ENCODE measurements around the gene KITLG.
A peak's percentile ranks its signal among the peaks of the same experiment; 100 is the strongest.
"Not testable (repeated sequence)": the region's sequence is repeated elsewhere in the genome, so short reads cannot be mapped to it uniquely, and the experiment has no call there.

Gene KITLG

GRCh38 chr12:88575361-88575970 lies 4.8 kb downstream of the KITLG start:
- DNase-seq, result no peak

GRCh38 chr12:88574278-88574677 lies 6.0 kb downstream of the KITLG start:
- no peak for DNase-seq

GRCh38 chr12:88573583-88573982 lies 6.7 kb downstream of the KITLG start:
- no peak for DNase-seq

- no peak for DNase-seq
These were observed 7.3 kb downstream of the KITLG start for GRCh38 chr12:88572781-88573549.

- no peak for DNase-seq
These were observed 8.7 kb downstream of the KITLG start for GRCh38 chr12:88571543-88571942.

- no peak for DNase-seq
These were observed 10.2 kb downstream of the KITLG start for GRCh38 chr12:88570103-88570502.

- DNase-seq, result no peak
These were observed 13.8 kb downstream of the KITLG start for GRCh38 chr12:88566430-88566829.

GRCh38 chr12:88562846-88563582 lies 17.3 kb downstream of the KITLG start:
- DNase-seq, result no peak

GRCh38 chr12:88562151-88562550 lies 18.1 kb downstream of the KITLG start:
- DNase-seq, result no peak

- no peak for DNase-seq
These were observed 20.5 kb downstream of the KITLG start for GRCh38 chr12:88559772-88560171.

GRCh38 chr12:88559199-88559598 lies 21.1 kb downstream of the KITLG start:
- no peak for DNase-seq

GRCh38 chr12:88558340-88558867 lies 21.9 kb downstream of the KITLG start:
- DNase-seq, result no peak

GRCh38 chr12:88556213-88556774 lies 24.0 kb downstream of the KITLG start:
- no peak for DNase-seq

- peak; percentile 86 for DNase-seq
These were observed 26.2 kb downstream of the KITLG start for GRCh38 chr12:88553941-88554658.

- no peak for DNase-seq
These were observed 27.6 kb downstream of the KITLG start for GRCh38 chr12:88552610-88553079.

- DNase-seq, result no peak
These were observed 30.3 kb downstream of the KITLG start for GRCh38 chr12:88549929-88550328.

GRCh38 chr12:88547949-88548348 lies 32.3 kb downstream of the KITLG start:
- not testable (repeated sequence) for DNase-seq

GRCh38 chr12:88546853-88547252 lies 33.4 kb downstream of the KITLG start:
- no peak for DNase-seq

- DNase-seq, result no peak
These were observed 34.0 kb downstream of the KITLG start for GRCh38 chr12:88546226-88546625.

GRCh38 chr12:88544991-88545980 lies 35.0 kb downstream of the KITLG start:
- DNase-seq, result no peak

- DNase-seq, result no peak
These were observed 40.4 kb downstream of the KITLG start for GRCh38 chr12:88539893-88540292.
